LoVo (cell line): Measurements from ENCODE around the gene CLMN.
"Not testable (repeated sequence)": the region's sequence is repeated elsewhere in the genome, so short reads cannot be mapped to it uniquely, and the experiment has no call there.

Source experiments
- DNase-seq: peaks from one replicate; pipeline ENCODE4 v3.0.0-alpha.2; 2016; ENCODE audit warnings: low spot score

The CLMN gene

GRCh38 chr14:95193081-95193480 lies 126.6 kb downstream of the CLMN start:
- no peak for DNase-seq

GRCh38 chr14:95192311-95192710 lies 127.4 kb downstream of the CLMN start:
- DNase-seq: no peak

GRCh38 chr14:95191445-95192199 lies 128.1 kb downstream of the CLMN start:
- no peak for DNase-seq

- DNase-seq: no peak
Measured at GRCh38 chr14:95190857-95191256, 128.9 kb downstream of the CLMN start.

- DNase-seq: no peak
Measured at GRCh38 chr14:95190346-95190840, 129.3 kb downstream of the CLMN start.

- DNase-seq: no peak
Measured at GRCh38 chr14:95189367-95190132, 130.2 kb downstream of the CLMN start.

GRCh38 chr14:95188380-95188779 lies 131.3 kb downstream of the CLMN start:
- DNase-seq: no peak

GRCh38 chr14:95185767-95186392 lies 133.8 kb downstream of the CLMN start:
- DNase-seq: no peak

GRCh38 chr14:95185033-95185766 lies 134.5 kb downstream of the CLMN start:
- DNase-seq: no peak

GRCh38 chr14:95184413-95184790 lies 135.3 kb downstream of the CLMN start:
- DNase-seq: no peak

- DNase-seq: no peak
Measured at GRCh38 chr14:95183532-95184412, 135.9 kb downstream of the CLMN start.

GRCh38 chr14:95183082-95183481 lies 136.6 kb downstream of the CLMN start:
- DNase-seq: no peak

GRCh38 chr14:95182379-95182778 lies 137.3 kb downstream of the CLMN start:
- no peak for DNase-seq

GRCh38 chr14:95180966-95181741 lies 138.6 kb downstream of the CLMN start:
- no peak for DNase-seq

GRCh38 chr14:95175670-95176069 lies 144.0 kb downstream of the CLMN start:
- not testable (repeated sequence) for DNase-seq

- no peak for DNase-seq
Measured at GRCh38 chr14:95174184-95174792, 145.4 kb downstream of the CLMN start.

GRCh38 chr14:95173518-95173917 lies 146.2 kb downstream of the CLMN start:
- no peak for DNase-seq

- no peak for DNase-seq
Measured at GRCh38 chr14:95167177-95167576, 152.5 kb downstream of the CLMN start.

- no peak for DNase-seq
Measured at GRCh38 chr14:95165517-95165916, 154.2 kb downstream of the CLMN start.

- DNase-seq: no peak
Measured at GRCh38 chr14:95164506-95164905, 155.2 kb downstream of the CLMN start.
